Measurements from ENCODE around the gene RCAN3.
"Not testable (repeated sequence)": the region's sequence is repeated elsewhere in the genome, so short reads cannot be mapped to it uniquely, and the experiment has no call there.

Gene RCAN3

GRCh38 chr1:24486331-24487065 is 16.1 kb upstream of the RCAN3 start:
- no peak for DNase-seq (ENCODE audit: low spot score)

GRCh38 chr1:24487455-24487854 is 15.2 kb upstream of the RCAN3 start:
- no peak for DNase-seq (ENCODE audit: low spot score)

DNA sequence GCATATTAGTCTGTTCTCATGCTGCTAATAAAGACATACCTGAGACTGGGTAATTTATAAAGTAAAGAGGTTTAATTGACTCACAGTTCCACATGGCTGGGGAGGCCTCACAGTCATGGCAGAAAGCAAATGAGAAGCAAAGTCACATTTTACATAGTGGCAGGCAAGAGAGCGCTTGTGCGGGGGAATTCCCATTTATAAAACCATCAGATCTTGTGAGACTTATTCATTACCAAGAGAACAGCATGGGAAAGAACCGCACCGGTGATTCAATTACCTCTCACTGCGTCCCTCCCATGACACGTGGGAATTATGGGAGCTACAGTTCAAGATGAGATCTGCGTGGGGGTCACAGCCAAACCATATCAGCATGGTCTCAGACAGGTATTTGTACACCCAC is 14.5 kb upstream of the RCAN3 start:
- not testable (repeated sequence) for DNase-seq (ENCODE audit: low spot score)

DNA sequence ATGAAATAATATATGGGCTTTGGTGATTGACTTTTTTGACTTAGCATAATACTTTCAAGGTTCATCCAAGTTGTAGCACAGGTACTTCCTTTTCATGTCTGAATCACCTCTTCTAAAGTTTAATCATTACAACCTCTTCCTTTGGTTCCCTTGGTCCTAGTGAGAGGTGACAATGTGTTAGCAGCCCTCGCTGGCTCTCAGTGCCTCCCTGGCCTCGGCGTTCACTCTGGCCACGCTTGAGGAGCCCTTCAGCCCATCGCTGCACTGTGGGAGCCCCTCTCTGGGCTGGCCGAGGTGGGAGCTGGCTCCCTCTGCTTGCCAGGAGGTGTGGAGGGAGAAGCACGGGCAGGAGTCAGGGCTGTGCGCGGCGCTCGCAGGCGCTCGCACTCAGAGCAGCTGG is 13.0 kb upstream of the RCAN3 start:
- DNase-seq (ENCODE audit: low spot score) = no peak

DNA sequence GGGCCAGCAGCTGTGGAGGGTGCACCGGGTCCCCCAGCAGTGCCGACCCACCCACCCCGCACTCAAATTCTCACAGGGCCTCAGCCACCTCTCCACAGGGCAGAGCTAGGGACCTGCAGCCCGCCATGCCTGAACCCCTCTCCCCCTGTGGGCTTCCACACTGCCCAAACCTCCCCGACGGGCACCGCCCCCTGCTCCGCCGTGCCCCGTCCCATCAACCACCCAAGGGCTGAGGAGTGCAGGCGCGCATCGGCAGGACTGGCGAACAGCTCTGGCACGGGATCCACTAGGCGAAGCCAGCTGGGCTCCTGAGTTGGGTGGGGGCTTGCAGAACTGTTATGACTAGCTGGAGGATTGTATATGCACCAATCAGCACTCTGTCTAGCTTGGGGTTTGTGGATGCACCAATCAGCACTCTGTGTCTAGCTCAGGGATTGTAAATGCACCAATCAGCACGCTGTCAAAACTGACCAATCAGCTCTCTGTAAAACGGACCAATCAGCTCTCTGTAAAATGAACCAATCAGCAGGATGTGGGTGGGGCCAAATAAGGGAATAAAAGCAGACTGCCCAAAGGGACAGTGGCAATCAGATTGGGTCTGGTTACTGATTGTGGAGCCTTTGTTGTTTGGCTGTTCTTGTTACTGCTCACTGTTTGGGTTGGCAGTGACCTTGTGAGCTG is 12.4 kb upstream of the RCAN3 start:
- no peak for DNase-seq (ENCODE audit: low spot score)

GRCh38 chr1:24491577-24492360 is 10.9 kb upstream of the RCAN3 start:
- DNase-seq (ENCODE audit: low spot score) = no peak

- not testable (repeated sequence) for DNase-seq (ENCODE audit: low spot score)
These were observed 9.7 kb upstream of the RCAN3 start for GRCh38 chr1:24492935-24493334.

GRCh38 chr1:24493785-24494184 is 8.9 kb upstream of the RCAN3 start:
- DNase-seq (ENCODE audit: low spot score) = no peak

DNA sequence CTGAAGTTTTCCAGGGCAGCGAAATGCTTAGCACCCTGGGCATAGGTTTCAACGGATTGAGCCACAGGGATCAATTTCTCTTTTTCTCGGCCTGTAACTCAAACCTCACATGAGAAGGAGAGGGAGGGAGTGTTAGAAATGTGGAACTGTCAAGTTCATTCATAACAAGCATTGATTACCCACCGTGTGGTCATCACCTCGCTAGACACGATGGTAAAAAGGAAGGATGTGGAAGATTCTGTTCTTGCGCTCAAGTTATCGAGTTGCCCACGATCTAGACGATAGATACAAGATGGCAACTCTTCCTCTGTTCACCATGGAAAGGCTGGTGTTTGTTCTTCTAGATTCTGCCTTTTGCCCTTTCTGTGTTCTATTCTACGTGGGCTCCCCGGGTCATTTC is 4.0 kb upstream of the RCAN3 start:
- DNase-seq (ENCODE audit: low spot score) = no peak

DNA sequence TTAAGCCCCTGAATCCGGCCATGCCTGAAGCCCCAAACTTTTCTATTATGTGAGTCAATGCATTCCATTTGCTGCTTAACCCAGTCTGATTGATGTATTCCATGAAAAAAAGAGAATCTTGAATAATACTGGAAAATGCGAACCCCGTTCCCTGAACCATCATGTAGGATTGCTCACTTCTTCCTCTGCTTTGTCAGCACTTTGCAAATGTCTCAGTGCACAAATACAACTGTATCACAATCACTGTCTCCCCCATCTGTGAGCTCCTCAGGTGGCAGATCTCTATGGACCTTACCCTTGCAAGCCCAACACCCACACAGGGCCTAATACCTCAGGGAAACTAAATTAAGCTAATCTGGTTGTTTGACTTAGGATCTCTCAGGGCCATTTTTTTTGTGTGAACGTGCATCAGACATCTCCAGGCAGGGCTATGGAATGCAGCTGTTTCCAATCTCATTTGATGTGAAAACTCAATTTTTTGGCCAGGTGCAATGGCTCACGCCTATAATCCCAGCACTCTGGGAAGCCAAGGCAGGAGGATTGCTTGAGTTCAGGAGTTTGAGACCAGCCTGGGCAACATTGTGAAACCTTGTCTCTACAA is 2.1 kb upstream of the RCAN3 start:
- no peak for DNase-seq (ENCODE audit: low spot score)

GRCh38 chr1:24501371-24502064 is 1.1 kb upstream of the RCAN3 start:
- no peak for DNase-seq (ENCODE audit: low spot score)

DNA sequence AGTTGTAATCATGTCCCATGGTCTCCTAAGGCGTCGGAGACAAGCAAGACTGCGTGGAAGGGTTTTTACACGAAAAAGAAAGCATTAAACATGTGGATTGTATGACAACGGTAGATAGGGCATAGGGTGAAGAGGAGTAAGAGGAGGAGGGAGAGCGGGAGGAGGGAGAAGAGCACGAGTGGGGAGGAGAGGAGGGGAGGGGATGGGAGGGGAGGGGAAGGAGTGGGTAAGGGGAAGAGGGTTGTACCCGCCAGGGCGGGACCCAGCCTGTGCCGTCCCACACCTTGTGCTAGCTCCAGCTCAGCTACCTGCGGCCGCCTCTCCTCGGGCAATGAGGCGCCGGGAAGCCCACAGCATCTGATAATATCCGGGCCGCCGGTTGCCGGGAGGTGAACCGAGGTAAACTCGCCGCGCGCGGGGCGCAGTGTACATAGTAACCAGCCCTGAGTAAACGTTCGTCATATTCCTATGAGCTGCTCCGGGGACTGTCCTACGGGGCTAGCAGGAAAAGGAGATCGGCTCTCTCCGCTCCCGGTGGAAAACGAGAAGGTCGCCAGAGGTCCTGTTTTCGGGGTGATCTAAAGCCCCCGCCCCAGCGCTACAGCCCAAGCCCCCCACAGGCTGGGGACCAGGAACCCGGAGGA is 449 bp upstream of the RCAN3 start:
- DNase-seq (ENCODE audit: low spot score) = peak; percentile 60

DNA sequence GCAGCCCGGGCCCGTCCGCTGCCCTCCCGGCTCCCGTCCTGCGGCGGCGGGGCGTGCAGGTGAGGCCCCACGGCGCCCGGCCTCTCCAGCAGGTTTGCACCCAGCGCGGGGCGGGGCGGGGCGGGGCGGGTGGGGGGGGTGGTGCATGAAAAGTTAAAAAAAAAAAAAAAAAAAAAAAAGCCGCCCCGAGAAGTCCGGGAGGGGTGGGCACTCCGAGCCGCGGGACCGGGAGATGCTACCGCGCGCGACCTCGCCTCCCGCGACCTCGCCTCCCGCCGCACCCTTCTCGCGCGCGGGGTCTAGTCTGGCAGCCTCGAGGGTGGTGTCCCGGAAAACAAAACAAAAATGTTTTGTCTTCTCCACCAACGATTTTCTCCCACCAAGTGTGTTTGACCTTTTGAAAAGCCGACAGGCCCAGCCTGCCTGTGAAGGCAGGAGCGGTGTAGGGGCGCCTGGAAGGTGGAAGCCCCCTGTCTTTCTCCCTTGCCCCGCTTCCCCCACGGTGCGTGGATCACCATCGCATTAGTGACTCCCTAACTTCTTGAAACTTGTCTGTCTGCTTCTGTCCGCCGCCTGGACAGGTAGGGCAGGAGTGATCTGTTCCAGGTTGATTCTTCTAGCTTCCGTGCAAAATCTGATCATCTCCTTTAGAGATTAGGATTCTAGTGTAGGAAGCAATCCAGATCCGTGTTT is 569 bp downstream of the RCAN3 start:
- no peak for DNase-seq (ENCODE audit: low spot score)

DNA sequence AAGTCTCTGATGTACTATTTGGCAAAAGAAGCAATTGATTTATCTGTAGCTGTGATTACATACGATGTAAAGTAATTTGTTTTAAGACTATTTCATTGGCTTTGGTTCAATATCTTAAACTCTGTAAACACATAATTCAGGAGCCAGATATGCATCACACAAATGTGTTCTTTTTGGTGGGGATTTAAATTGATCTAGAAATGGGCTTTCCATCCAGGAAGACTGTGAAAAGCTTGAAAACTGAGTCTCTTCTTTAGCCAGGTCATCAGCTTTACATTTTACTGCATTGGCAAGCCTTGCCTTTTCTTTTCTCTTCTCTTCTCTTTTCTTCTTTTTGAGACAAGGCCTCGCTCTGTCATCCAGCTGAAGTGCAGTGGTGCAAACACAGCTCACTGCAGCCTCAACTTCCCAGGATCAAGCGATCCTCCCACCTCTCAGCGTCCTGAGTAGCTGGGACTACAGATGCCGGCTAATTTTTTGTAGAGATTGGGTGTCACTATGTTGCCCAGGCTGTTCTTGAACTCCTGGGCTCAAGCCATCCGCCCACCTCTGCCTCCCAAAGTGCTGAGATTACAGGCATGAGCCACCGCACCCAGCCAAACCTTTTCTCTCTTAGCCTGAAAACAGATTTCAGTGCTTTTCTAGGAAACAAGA is 1.4 kb downstream of the RCAN3 start:
- DNase-seq (ENCODE audit: low spot score) = no peak

DNA sequence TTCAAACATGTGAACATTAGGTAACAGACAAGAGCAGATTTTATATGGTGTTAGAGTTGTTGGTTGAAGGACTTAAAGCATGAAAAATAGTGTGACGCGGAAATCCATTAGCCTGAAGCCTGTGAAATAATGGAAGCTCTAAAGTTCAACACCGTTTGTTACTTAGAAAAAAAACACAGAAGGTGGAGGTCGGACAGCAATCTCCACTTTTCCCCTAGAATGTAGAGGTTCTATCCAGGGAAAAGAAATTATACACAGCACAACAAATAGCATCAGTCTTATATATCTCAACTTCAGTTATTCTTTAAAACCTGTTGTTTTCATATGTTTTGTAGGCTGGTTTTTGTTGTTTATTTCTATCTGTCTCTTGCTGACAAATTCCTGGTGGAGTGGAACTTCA is 1.9 kb downstream of the RCAN3 start:
- no peak for DNase-seq (ENCODE audit: low spot score)

DNA sequence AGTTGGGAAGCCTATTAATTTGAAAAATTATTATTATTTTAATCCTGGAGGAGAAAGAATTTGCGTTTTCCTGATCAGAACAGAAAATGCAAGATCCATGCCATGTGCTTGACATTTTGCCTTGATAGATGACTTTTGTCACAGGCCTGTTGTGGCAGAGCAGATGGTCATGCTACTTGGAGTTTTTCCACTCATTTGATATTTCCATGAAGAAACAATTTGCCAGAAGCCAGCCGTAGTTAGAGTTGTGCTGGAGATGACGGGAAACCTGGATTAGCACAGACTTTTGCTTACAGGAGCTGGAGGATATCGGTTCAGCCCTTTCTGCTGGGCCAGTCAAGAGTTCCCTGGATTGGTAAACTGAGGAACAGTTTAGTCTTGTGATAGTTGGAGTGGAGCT is 3.2 kb downstream of the RCAN3 start:
- no peak for DNase-seq (ENCODE audit: low spot score)

DNA sequence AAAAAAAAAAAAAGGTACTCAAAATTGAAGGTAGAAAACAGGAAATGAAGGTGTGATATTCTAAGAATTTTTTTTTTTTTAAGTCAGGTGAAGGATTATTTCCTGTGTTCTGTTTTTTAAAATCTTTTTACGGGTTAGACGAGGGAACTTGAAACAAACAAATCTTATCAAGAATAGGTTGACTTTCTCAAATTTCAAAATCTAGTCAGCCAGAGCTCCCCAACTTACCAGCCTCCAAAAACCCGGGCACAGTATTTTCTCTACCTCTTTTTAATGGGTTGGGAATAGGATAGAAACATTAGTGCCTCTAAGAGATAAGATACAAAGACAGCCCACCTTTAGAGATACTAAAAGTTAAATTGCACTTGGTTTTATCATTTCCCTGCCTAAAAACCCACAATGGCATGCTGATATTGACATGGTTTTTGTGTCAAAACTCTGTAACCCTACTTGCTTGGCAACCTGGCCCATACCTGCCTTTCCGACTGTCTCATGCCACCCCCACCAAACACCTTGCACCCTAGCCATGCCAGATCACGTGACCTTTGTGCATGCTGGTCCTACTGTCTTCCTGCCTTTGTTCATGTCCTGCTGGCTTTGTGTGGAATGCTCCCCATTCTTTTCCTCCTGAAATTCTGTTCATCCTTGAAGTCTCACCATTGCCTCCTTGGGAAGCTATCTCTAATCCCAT is 4.2 kb downstream of the RCAN3 start:
- DNase-seq (ENCODE audit: low spot score) = no peak

DNA sequence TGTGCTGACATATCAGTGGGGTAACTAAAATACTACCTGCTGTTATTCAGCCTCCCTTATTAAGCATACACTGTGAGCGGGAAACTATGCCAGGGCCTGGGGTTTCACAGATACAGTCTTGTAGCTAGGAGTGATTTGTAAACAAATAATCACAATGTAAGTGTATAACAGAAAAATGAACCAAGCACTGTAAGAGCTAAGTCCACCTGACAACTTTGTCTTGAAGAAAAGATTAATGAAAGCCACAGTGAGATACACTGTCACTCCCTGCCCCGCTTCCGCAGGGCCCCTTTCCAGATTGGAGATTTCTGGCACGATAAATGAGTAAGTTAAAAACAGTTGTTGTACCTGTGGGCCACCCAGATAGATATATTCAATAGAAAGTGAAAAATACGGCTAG is 4.8 kb downstream of the RCAN3 start:
- DNase-seq (ENCODE audit: low spot score) = no peak

DNA sequence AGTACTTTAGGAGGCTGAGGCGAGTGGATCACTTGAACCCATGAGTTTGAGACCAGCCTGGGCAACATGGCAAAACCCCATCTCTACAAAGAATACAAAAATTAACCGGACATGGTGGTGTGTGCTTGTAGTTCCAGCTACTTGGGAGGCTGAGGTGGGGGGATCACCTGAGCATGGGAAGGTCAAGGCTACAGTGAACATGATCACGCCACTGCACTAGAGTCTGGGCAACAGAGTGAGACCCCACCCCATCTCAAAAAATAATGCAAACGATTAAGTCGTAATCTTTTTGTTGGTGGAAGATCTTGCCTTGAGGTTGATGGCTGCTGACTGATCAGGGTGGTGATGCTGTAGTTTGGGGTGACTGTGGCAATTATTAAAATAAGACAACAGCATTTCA is 6.3 kb downstream of the RCAN3 start:
- DNase-seq (ENCODE audit: low spot score) = no peak

GRCh38 chr1:24513706-24514105 is 11.1 kb downstream of the RCAN3 start:
- DNase-seq (ENCODE audit: low spot score) = no peak
